ENCODE results near the gene MRPL14. TPM values are rescaled to one million over a fixed set of nuclear protein-coding genes. Genes with fewer than 3 reads are reported as not detected.

The MRPL14 gene
- total and polyA plus RNA-seq, 2 of the 8 experiments (the other 6 are each of a cell fraction or from before 2014, with no cell fraction given) = 82.0 to 97.1 TPM

GRCh38 chr6:44093066-44093465 is 34.2 kb downstream of the MRPL14 start:
- Histone ChIP-seq H4K8ac (ENCODE audit: extremely low read depth, insufficient read depth, low read length) (no peak overlapping the region), H2AK5ac (ENCODE audit: low read depth, low read length) (no peak overlapping the region), H3K18ac (ENCODE audit: extremely low read depth, low read length) (no peak overlapping the region), H2BK12ac (ENCODE audit: low read depth, low read length) (no peak overlapping the region), H3K36me3 (ENCODE audit: control insufficient read depth in 2 of 4, insufficient read depth in 4 of 4, low read length in 3 of 4) (peaks cover 0 to 6% (median 0%) of the 10 kb centered on the region in 4 experiments; a peak in 3 of 8 replicates), H3K79me2 (ENCODE audit: control insufficient read depth in 1 of 2, insufficient read depth in 2 of 2, low read length in 2 of 2) (no peaks in the 10 kb centered on the region), H3K23me2 (ENCODE audit: low read depth, low read length) (no peaks in the 10 kb centered on the region), H4K5ac (ENCODE audit: insufficient read length, low read depth, low read length) (no peak overlapping the region), H3K14ac (ENCODE audit: insufficient read length) (no peak overlapping the region), H2BK120ac (replicated peaks; ENCODE audit: low read depth, low read length) (no peak overlapping the region), H3K4ac (replicated peaks; ENCODE audit: insufficient read length, low read depth, low read length) (no peak overlapping the region), H2BK15ac (ENCODE audit: low read length) (no peak overlapping the region), H3K9me3 (ENCODE audit: insufficient read depth in 2 of 2, low read depth in 1 of 2, low read length in 1 of 2) (no peaks in the 10 kb centered on the region), H2AFZ (ENCODE audit: low read length) (no peak overlapping the region), H4K20me1 (replicated peaks in 1 of 2; ENCODE audit: control insufficient read depth in 1 of 2, insufficient read depth in 2 of 2, low read length in 2 of 2) (peaks cover under 1 to 15% of the 10 kb centered on the region in 2 experiments), H3K4me2 (ENCODE audit: insufficient read depth in 1 of 2, low read depth in 2 of 2, low read length in 2 of 2) (no peak overlapping the region), H3K56ac (replicated peaks; ENCODE audit: insufficient read length, low read depth, low read length) (no peak overlapping the region), H3K4me1 (replicated peaks in 1 of 4; ENCODE audit: control insufficient read depth in 3 of 4, insufficient read depth in 4 of 4, low read length in 3 of 4) (no peaks in the 10 kb centered on the region), H3K23ac (ENCODE audit: insufficient read length) (no peak overlapping the region), H2BK20ac (ENCODE audit: low read length) (no peak overlapping the region), H3K9ac (replicated peaks in 1 of 4; ENCODE audit: extremely low read depth in 1 of 4, low read depth in 3 of 4, low read length in 3 of 4) (no peak overlapping the region), H3K4me3 (ENCODE audit: extremely low read depth in 1 of 4, insufficient read depth in 2 of 4, low read depth in 3 of 4, low read length in 4 of 4) (no peak overlapping the region), H2BK5ac (ENCODE audit: low read depth, low read length) (no peak overlapping the region), H3K79me1 (ENCODE audit: low read depth, low read length) (no peaks in the 10 kb centered on the region; the same call in 1 of the 2 replicates), H3K27me3 (replicated peaks in 1 of 4; ENCODE audit: control insufficient read depth in 3 of 4, extremely low read depth in 1 of 4, insufficient read depth in 3 of 4, low read length in 3 of 4) (no peaks in the 10 kb centered on the region), H3K27ac (ENCODE audit: low read depth, low read length) (no peak overlapping the region), H4K91ac (replicated peaks; ENCODE audit: insufficient read length, low read length) (no peak overlapping the region)
- POLR2A ChIA-PET (ENCODE audit: partially characterized antibody) = interaction anchor here (1.1 to 1.7 kb wide), 3 partner anchors 10 to 162 kb away, joined by 3 to 6 read pairs (median 3); no protein-coding TSS in a partner anchor
- TF ChIP-seq RAD21 (IDR thresholded peaks at IDR 0.05 in 1 of 2, conservative IDR thresholded peaks at IDR 0.05 in 1 of 2; ENCODE audit: low read depth in 2 of 2, low read length in 2 of 2) (no peak), SP2 (IDR thresholded peaks at IDR 0.05; ENCODE audit: low read length) (no peak), FOSL1 (IDR thresholded peaks at IDR 0.05; ENCODE audit: insufficient read depth, low read depth, low read length) (no peak), POLR2A (IDR thresholded peaks at IDR 0.05; ENCODE audit: control extremely low read depth in 1 of 2, low read depth in 2 of 2, low read length in 2 of 2) (no peak)
- whole genome bisulfite sequencing, 2 experiments (ENCODE audit: extremely low coverage in 1 of 2, insufficient coverage in 1 of 2, insufficient read length in 1 of 2, insufficient replicate concordance in 2 of 2, low coverage in 1 of 2, low lambda C conversion rate in 2 of 2, missing lambda C conversion rate in 1 of 2) = 88% methylated on average over 5 of the region's 5 CpGs; no CpG with 5 or more reads in 1 of the 2 experiments
- FAIRE-seq (no peak), DNase-seq (ENCODE audit: low read depth in 1 of 2, low spot score in 2 of 2) (no peak)
- CTCF ChIA-PET (ENCODE audit: partially characterized antibody) = interaction anchor here (1.4 to 1.9 kb wide), 2 partner anchors 46 to 143 kb away, joined by 3 to 5 read pairs; no protein-coding TSS in a partner anchor
